HG03135 (cell line): ENCODE measurements around the gene CDKAL1.
"Not testable (repeated sequence)": the region's sequence is repeated elsewhere in the genome, so short reads cannot be mapped to it uniquely, and the experiment has no call there.

Source experiments
- ATAC-seq: cut with Tn5 transposase; IDR thresholded peaks from one replicate; pipeline ENCODE4 v1.9.1; 2021; ENCODE audit warnings: mild to moderate bottlenecking, moderate library complexity; ENCODE audit not compliant: unreplicated experiment

The CDKAL1 gene

DNA sequence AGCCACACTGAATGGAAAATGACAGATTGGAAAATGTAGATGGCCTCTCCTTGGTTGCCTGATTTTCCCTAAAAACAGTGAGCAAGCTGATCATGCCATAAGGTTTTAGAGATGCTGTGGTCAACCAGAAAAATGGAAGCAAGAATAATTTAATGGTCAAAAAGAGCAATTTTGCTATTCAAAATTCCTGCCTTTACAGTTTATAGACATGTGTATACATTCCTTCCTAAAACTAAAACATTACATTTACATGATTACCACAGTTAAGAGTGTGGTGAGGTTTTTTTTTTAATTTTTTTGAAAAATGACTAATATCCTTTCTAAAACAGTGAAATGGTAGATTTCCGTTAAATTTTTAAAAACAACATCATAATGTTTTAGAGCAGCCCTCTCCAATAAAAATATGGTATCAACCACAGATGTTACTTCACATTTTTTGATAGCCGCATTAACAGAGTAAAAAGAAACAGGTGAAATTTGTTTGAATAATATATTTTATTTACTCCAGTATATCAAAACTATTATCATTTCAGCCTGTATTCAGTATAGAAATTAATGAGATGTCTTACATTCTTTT lies 652.3 kb downstream of the CDKAL1 start:
- ATAC-seq = no peak

DNA sequence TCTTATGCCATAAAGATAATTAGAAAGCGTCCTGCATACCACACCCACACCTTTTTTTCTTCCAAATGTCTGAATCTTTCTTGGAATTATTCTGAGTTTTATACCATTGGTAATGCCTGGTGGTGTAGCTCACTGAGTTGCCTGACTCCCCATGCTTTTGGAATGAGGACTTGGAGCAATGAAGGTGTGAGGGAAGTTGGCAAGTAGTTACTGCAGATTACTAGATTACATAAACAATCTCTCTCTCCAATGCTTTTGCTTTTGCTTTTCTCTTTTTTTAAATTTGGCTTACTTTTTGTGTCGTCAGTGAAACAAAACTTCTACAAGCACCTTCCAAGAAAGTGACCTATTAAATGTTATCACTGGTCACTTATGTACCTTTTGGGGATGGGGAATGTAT lies 653.2 kb downstream of the CDKAL1 start:
- ATAC-seq = no peak

DNA sequence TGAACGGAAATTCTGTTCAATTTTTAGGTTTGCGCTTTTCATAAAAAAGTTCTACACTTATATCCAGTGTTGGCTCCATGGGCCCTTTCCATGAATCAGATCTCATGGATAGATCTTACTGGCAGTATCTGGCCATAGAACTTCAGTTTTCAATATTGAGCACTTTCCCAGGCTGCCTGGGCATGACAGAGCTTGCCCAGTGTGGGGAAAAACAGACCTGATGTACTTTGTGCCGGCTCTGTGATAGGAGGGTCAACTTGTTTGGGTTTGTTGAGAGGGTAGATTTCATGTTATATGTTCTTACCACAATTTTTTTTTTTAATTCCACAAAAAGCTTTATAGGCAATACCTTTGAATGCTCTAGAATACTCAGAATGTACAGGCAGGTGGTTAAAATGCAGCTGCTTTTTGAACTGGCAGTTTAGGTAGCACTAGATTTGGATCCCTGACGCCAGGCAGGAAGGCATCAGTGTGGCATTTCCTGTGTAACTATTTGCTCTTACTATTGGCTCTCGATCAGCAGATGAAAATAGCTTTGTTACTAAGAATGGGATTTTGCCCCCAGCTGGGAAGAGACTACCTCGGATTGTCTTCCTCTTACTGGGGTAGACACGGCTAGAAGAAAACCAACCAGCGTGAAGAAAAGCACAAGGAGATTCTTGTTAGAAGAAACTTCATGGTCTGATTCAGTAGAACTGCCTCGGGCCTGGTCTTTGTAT lies 654.4 kb downstream of the CDKAL1 start:
- no peak for ATAC-seq

DNA sequence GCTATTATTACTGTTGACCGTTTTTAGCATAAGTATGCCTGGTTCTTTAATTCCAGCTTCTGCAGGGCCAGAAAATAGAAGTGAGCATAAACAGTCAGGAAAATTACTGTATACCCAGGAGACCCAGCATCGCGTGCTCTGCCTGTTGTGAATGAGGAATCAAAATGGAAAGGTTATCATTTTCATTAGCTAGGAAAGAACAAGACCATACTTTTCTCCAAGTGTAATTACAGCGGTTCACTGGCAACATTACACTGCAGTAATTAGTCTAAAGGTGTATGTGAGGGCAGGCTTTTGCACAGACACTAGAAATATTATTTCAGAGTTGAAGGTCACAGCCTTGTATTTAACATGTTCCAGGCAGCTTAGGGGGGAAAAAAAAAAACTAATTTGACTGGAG lies 655.5 kb downstream of the CDKAL1 start:
- no peak for ATAC-seq

DNA sequence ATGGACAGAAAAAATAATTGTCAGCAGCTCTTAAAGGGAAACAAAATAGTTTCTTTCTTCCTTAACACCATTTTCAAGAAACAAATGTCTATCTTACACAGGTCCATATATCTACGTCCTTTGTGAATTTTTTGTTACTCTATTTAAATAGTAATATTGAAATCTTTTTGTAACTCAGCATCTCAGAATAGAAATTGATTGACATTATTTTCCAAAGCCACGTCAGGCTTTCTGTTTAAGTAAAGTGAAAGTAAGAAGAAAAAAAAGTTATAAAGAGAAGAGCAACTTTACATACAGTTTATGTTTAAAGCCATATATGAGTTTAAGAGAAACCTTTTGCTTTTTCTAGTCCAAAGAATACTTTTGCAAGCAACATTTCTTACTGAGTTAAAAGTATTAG lies 656.4 kb downstream of the CDKAL1 start:
- no peak for ATAC-seq

DNA sequence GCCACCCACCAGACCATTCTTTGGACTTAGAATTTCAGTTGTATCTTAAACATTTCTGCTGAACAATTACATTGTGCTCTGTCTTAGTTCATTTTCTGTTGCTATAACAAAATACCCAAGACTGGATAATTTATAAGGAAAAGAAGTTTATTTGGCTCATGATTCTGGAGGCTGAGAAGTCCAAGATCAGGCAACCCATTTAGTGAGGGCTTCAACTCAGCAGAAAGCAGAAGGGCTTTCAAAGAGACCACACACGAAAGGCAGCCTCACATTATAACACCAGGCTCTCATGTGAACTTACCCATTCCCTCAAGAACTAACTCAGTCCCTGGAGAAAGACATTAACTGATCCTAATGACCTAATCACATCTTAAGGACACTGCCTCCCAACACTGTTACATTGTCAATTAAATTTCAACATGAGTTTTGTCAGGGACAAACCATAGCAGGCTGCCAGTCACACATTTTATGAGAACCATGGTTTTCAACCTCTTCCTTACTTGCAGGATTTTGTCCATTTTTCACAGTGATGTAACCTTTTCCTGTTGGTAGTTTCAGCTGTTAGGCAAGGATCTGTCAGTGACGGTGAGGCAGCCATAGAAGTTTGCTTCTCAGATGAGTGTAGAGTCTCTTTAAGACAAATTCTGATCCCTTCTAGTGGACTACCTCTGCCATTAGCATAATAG lies 659.7 kb downstream of the CDKAL1 start:
- ATAC-seq = no peak

DNA sequence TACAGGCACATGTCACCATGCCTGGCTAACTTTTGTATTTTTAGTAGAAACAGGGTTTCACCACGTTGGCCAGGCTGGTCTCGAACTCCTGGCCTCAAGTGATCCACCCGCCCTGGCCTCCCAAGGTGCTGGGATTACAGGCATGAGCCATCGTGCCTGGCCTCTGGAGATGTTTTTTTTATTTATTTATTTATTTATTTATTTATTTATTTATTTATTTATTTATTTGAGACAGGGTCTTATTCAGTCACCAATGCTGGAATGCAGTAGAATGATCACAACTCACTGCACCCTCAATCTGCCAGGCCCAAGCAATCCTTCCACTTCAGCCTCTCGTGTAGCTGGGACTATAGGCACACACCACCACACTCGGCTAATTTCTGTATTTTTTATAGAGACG lies 661.0 kb downstream of the CDKAL1 start:
- ATAC-seq = not testable (repeated sequence)

DNA sequence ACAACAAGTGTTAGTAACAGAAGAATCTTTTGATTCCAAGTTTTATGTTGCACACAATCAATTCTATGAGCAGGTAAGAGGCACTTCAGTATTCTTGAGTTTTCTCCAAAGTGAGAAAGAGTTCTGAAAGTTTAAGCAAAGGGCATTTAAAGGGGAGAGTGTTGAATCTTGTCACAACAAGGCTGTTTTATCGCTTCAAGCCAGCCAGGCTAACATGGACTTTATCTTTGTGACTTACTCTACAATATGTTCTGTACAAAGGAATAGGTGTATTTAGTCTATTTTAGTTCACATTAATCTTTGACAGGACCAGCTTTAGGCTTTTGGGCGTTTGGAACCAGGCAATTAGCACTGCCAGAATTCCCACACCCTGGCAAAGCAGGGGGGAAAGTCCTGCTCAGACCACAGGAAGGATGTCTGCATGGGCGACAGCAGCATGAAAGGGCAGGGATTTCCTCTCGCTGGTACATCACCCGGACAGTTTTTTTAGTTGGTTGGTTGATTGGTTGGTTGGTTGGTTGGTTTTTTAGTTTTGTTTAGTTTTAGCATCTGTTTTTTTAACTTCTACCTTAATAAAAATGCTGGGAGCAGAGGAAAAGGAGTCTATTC lies 663.9 kb downstream of the CDKAL1 start:
- no peak for ATAC-seq

DNA sequence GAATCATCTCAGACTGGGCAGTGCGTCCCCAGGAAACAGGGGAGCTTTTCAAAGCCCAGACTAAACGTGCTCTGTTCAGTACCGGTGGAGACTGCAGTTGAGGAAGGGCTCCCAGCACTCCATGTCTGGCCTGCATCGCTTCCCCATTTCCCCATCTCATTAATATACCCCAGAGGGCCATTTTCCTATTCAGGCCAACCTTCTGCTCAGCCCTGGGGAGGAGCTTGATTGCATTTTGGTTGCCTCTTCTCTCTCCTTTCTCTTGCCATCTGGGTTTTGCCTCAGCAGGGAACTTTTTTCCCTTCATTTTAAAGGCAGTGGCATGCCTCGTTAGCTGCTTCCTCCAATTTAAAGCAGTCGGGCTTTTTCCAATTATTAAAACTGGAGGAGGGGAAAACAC lies 665.0 kb downstream of the CDKAL1 start:
- no peak for ATAC-seq

DNA sequence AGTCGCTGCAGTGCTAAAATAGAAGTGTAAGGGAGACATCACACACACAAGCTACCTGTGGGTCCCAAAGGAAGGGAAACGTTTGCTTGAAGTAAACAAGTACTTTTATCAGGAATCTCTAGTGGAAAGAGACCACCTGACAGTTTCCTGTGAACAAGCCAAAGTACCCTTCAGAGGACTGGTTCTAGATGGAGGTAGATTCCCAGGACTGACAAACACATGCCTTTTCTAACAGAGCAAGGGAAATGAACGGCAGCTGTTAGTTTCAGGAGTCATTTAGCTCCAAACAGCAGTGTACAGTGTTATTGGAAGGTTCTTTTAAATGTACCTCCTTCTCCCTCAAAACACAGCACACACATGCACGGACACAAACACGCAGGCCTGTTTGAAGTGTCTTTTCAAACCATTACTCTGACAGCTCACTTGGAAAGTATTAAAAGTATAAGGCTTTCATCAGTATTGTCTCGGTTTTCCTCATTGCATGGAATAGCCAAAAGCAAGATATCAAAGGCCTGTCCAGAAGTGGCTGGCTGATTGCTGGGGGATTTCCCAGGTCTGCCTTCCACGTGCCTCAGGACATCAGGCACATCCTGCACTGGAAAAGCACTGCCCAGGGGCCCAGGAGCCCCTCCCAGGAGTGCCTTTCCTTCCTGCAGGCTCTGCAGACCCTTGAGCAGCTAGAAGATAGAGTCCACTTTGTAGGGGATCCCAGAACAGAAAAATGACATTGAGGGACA lies 666.0 kb downstream of the CDKAL1 start:
- no peak for ATAC-seq

DNA sequence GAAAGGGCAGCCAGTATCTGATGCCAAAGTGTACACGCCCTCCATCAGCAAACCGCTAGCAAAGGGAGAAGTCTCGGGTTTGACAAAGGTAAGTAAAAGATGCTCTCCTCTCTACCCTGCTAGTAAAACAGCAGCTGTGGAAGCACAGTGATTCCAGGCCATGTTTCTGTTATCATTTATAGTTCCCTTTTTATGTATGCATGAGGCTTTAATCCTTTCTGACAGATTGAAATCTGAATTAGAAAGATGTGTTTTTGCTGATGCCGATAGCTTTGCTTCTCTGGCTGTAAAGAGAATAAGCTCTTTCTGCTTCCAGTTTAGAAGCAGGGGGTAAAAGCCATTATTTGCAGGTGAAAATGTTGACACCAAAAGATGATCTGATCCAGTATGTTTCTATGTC lies 666.9 kb downstream of the CDKAL1 start:
- no peak for ATAC-seq

DNA sequence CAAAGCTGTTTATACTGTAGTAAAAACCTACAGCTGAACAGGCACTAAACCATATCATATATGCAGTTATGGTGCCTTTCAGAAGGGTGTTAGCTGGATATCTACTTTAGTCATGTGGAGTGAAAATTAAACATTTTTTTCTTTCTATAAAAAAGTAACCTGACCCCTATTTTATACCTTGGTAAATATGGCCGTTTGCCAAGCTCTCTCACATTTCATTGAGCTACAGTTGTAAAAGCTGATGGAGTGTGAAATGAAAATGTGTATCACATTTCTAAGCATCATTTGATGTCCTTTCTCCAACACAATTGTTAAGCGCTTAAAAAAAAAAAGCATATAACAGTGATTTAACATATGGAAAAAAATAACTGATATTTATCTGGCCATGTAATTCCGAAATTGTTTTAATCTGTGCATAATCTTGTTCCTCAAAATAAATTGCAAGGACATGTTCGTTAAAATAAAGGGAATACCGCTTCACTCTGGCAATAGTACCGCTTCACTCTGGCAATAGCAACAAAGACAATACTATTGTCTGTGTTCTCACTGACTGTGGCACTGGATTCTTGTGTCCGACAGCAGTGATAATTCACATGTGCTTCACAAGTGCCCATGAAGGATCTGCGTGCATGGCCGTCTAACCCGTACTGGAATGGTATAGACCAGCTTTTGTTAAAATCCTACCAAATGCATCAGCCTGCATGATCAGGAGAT lies 667.5 kb downstream of the CDKAL1 start:
- ATAC-seq = no peak

DNA sequence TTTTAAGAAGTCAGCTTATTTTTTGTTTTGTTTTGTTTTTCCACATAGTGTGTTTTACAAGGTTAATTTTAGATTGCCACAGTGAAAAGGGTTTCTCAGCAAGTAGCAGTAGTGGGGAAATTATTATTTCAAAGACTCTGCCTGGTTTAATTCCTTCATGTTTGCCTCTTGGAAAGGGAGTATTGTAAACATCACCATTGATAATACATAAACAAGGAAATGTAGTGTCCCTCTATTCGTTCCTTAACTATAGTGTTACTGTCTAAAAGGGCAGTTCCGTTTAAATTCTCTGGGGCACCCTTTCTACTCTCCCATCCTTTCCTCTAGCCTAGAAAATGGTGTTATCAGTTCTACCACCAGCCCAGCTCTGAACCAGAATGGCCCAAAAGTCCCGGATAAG lies 668.3 kb downstream of the CDKAL1 start:
- no peak for ATAC-seq

DNA sequence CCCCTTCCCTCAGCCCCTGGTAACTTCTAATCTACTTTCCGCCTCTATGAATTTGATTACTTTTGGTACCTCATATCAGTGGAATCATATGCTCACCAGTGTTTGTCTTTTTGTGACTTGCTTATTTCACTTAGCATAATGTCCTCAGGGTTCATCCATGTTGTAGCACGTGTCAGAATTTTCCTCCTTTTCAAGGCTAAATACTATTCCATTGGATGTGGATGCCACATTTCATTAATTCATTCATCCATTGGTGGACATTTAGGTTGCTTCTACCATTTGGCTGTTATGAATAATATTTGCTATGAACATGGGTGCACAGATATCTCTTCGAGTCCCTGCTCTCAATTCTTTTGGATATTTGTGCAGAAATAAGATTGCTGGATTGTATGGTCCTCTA lies 670.7 kb downstream of the CDKAL1 start:
- no peak for ATAC-seq

DNA sequence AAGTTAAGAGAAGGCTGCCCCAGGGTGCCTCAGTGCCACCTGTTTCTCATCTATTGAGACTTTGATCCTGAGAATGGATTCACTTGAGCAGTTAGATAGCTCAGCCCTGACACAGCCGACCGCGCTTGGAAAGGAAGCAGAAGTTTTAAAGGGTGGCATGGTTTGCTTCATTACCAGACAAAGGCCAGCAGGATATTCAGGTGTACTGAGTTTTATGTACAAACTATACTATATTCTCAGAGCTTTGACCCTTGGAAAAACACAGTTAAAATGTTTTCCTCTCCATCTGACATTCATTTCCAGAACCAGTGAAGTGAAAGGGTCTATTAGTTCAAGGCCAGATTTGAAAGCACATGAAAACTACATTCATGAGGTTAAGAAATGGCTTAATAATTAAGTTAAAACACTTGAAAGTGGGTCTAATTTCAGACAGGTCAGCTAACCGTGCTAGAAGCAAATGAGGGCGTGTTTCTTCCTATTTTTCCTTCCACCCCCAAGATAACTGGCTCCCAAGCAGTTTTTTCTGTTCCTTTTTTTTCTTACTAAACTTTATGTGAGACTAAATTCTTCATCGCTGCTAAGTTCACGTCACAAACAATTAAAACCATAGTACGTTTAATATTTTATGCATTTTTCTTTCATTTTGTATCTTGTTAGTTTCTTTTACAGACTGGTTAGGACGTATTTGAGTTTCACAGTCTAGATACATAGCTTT lies 674.0 kb downstream of the CDKAL1 start:
- ATAC-seq = no peak

DNA sequence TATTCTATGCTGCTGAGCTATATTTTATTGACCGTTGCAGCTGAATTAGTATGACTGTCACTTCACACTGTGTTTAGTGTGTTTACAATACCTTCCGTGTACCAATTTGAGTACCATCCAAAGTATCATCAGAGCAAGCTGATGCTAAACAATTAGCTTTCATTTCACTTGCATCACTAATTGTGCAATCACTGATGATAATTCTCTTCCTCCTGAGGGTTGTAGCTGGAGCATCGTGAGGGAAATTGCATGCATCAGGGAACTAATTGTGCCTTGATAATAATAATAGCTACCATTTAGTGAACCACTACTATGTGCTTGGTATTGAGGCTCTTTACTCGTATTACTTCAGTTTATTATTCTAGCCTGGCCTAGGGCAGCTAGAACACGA lies 674.5 kb downstream of the CDKAL1 start:
- ATAC-seq = no peak

DNA sequence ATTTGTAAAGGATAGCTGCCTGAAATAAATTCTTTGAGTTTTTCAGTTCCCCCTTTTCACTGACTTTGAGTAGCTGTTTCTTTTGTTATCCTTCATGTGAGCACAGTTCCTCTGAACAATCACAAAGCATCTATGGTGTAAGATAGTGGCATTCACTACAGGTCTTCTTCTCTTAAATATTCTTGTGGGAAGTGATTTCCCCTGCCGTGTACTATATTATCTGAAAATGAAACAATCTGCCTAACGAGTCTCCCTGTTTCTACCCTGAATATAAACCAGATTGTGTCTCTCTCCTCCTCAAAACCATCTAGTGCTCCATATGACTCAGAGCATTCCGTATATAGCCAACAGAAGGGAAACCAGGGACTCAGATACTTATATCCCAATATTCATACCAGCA lies 679.2 kb downstream of the CDKAL1 start:
- ATAC-seq = peak; percentile 53

DNA sequence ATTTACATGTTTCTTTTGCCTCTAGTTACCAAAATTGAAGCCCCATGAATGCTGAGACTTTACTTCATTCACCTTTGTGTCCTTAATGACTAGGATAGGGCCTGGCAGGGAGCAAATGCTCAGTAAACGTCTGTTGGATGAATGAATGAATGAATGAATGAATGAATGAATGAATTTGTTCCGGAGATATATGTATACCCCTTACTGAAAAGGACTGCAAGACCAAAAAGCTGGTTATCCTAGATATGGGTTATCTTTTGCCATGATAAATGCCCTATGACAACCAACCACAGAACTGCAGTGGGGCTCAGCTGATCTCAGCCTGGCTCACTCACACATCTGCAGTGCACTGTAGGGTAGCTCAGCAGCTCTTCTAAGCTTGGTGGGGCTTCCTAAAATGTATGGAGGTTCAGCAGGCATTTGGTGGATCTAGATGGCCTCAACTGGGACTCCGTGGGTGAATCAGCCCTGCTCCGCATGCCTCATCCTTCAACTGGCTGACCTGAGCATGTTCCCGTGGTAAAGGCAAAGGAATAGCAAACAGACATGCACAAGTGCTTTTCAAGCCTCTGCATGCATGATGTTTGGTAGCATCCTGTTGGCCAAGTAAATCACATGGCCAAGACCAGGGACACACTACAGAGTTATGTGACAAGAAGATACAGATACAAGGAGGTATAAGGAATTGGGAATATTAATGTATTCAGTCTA lies 680.6 kb downstream of the CDKAL1 start:
- no peak for ATAC-seq

DNA sequence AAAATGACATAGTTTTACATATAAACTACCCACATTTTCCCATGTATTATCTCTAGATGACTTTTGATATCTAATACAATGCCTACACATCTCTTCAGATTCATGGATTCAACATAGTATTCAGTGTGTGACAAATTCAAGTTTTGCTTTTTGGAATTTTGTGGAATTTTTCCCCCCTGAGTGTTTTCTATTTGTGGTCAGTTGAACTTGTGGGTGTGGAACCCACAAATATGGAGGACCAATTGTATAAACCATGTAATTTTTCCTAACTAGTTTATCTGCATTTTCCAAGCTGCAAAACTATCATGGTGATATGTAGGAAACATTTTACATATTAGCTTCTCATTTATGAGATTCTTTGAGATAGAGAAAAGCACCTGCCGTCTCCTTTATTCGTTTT lies 685.0 kb downstream of the CDKAL1 start:
- ATAC-seq = no peak
